ENCODE results near the gene LRRC36.

DNA sequence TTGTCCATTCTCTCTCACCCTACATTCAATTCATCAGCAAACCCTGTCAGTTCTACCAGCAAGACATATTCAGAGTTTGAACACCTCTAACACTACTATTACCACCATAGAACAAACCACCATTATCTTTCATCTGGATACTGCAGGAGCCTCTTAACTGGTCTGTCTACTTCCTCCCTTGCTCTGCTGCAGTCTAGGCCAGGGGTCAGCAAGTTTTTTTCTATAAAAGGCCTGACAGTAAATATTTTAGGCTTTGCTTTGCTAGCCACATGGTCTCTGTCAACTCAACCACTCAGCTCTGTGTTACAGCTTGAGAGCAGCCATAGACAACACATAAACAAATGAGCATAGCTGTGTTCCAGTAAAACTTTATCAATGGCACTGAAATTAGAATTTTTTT is 13.9 kb upstream of the LRRC36 start:
- TF ChIP-seq POLR2A (IDR thresholded peaks at IDR 0.05; ENCODE audit: low read length) (no peak), GATA1 (IDR thresholded peaks at IDR 0.05; ENCODE audit: low read depth, low read length) (no peak)
